Activated B cell treated with CpG ODN at 0.5 μM for 24 hours (primary cell): ENCODE data around the gene SNTB2. TPM values are rescaled to one million over a fixed set of nuclear protein-coding genes. Genes with fewer than 3 reads are reported as not detected.
"Not testable (repeated sequence)": the region's sequence is repeated elsewhere in the genome, so short reads cannot be mapped to it uniquely, and the experiment has no call there.

ENCODE experiments used
- ATAC-seq: fragments of 200-7000 bp; cut with Tn5 transposase; one replicate; pipeline ENCODE4 v1.10.0; 2021; ENCODE audit warnings: low read depth, mild to moderate bottlenecking, moderate library complexity
- CTCF ChIA-PET: fragments of 350-600 bp; sonication (Branson Sonifier 250); formaldehyde crosslinking; loops from one replicate; lab custom pipeline; 2021; ENCODE audit warnings: antibody characterized with exemption; lab: Charles Lee
- POLR2A ChIA-PET: fragments of 350-600 bp; sonication (Branson Sonifier 250); formaldehyde crosslinking; loops from one replicate; lab custom pipeline; 2021; ENCODE audit warnings: antibody characterized with exemption; lab: Charles Lee
- DNase-seq: peaks from one replicate; pipeline ENCODE4 v3.0.0; 2022
- H3K27ac Mint-ChIP-seq: one replicate; pipeline ENCODE4 v1.8.0; 2020; ENCODE audit warnings: mixed read lengths
- H3K27me3 Mint-ChIP-seq: one replicate; pipeline ENCODE4 v1.8.0; 2021; ENCODE audit warnings: mixed read lengths
- H3K36me3 Mint-ChIP-seq: one replicate; pipeline ENCODE4 v1.8.0; 2021; ENCODE audit warnings: low read depth, mixed read lengths
- H3K4me1 Mint-ChIP-seq: one replicate; pipeline ENCODE4 v1.8.0; 2021; ENCODE audit warnings: mixed read lengths
- H3K4me3 Mint-ChIP-seq: one replicate; pipeline ENCODE4 v1.8.0; 2020; ENCODE audit warnings: mild to moderate bottlenecking, mixed read lengths
- H3K9me3 Mint-ChIP-seq: one replicate; pipeline ENCODE4 v1.8.0; 2020; ENCODE audit warnings: mixed read lengths
- CTCF ChIP-seq: fragments of 200-600 bp; IDR thresholded peaks from one replicate; pipeline ENCODE4 v1.8.0; 2022; ENCODE audit warnings: antibody characterized with exemption, mild to moderate bottlenecking
- intact Hi-C: fragments of 100-400 bp; cut with micrococcal nuclease; formaldehyde crosslinking; loops from one replicate; pipeline ENCODE4 v1.15.1; 2024
- total RNA-seq: library from RNA; stranded (reverse); gene quantifications from 2 replicates; pipeline ENCODE4 v1.2.3, GENCODE V29; 2022

The SNTB2 gene
- total RNA-seq, 1 donor from 2014 or later, result 7.7 TPM

- no peak for TF ChIP-seq CTCF
- intact Hi-C loops, result no loop called here
- no peaks in the 10 kb centered on the region for H3K9me3 Mint-ChIP-seq
- no peaks in the 10 kb centered on the region for H3K4me1 Mint-ChIP-seq
- H3K27me3 Mint-ChIP-seq, result no peaks in the 10 kb centered on the region
- H3K36me3 Mint-ChIP-seq, result peaks cover 7% of the 10 kb centered on the region
- ATAC-seq (no peak), DNase-seq (no peak)
- no peak overlapping the region for H3K27ac Mint-ChIP-seq
- H3K4me3 Mint-ChIP-seq, result no peak overlapping the region
- CTCF ChIA-PET, result no interaction called here
- POLR2A ChIA-PET, result no interaction called here
Observed at GRCh38 chr16:69243479-69243878, 56.5 kb downstream of the SNTB2 start.

- H3K27ac Mint-ChIP-seq, result no peak overlapping the region
- POLR2A ChIA-PET, result interaction anchor here (0.6 kb wide), 1 partner anchor 34 kb away, joined by 9 read pairs; no protein-coding TSS in a partner anchor
Observed at GRCh38 chr16:69244336-69244735, 57.4 kb downstream of the SNTB2 start.

GRCh38 chr16:69250081-69250480, 63.1 kb downstream of the SNTB2 start:
- ChIA-PET CTCF (no interaction called here), POLR2A (interaction anchor here (0.6 kb wide), 1 partner anchor 19 kb away, joined by 5 read pairs; no protein-coding TSS in a partner anchor)
- intact Hi-C loops, result no loop called here
- DNase-seq (no peak), ATAC-seq (no peak)
- peaks cover 14% of the 10 kb centered on the region for H3K36me3 Mint-ChIP-seq
- H3K27me3 Mint-ChIP-seq, result no peaks in the 10 kb centered on the region
- no peaks in the 10 kb centered on the region for H3K4me1 Mint-ChIP-seq
- H3K9me3 Mint-ChIP-seq, result no peaks in the 10 kb centered on the region
- no peak overlapping the region for H3K4me3 Mint-ChIP-seq
- TF ChIP-seq CTCF, result no peak
- no peak overlapping the region for H3K27ac Mint-ChIP-seq

More at GRCh38 chr16:69244336-69244735, 57.4 kb downstream of the SNTB2 start:
- DNase-seq, result no peak
- intact Hi-C loops, result no loop called here
- peaks cover 9% of the 10 kb centered on the region for H3K36me3 Mint-ChIP-seq
- no peak overlapping the region for H3K4me3 Mint-ChIP-seq
- no peaks in the 10 kb centered on the region for H3K27me3 Mint-ChIP-seq
- no peak for TF ChIP-seq CTCF
- no peaks in the 10 kb centered on the region for H3K9me3 Mint-ChIP-seq
- CTCF ChIA-PET, result no interaction called here
- no peak for ATAC-seq
- no peaks in the 10 kb centered on the region for H3K4me1 Mint-ChIP-seq

GRCh38 chr16:69253870-69254341, 66.9 kb downstream of the SNTB2 start:
- intact Hi-C loops, result no loop called here
- Mint-ChIP-seq H3K27ac (no peak overlapping the region), H3K27me3 (no peaks in the 10 kb centered on the region), H3K4me3 (no peak overlapping the region), H3K36me3 (peaks cover 8% of the 10 kb centered on the region), H3K4me1 (peaks cover 3% of the 10 kb centered on the region), H3K9me3 (no peaks in the 10 kb centered on the region)
- TF ChIP-seq CTCF, result no peak
- ChIA-PET CTCF (no interaction called here), POLR2A (no interaction called here)
- ATAC-seq (no peak), DNase-seq (no peak)

- ATAC-seq, H3K9me3 Mint-ChIP-seq, H3K4me1 Mint-ChIP-seq, H3K27ac Mint-ChIP-seq, DNase-seq, H3K4me3 Mint-ChIP-seq, H3K27me3 Mint-ChIP-seq, CTCF ChIA-PET, intact Hi-C loops: not testable (repeated sequence)
- POLR2A ChIA-PET, result interaction anchor here (0.6 to 1.2 kb wide), 4 partner anchors 26 to 109 kb away, joined by 3 to 14 read pairs (median 3); partner anchors contain the start of gene SNTB2
- peaks cover 12% of the 10 kb centered on the region for H3K36me3 Mint-ChIP-seq
Observed at GRCh38 chr16:69259428-69259764, 72.4 kb downstream of the SNTB2 start.

- Mint-ChIP-seq H3K36me3 (peaks cover 12% of the 10 kb centered on the region), H3K4me3 (no peak overlapping the region), H3K4me1 (peaks cover 7% of the 10 kb centered on the region), H3K27ac (no peak overlapping the region), H3K27me3 (no peaks in the 10 kb centered on the region), H3K9me3 (no peaks in the 10 kb centered on the region)
- ATAC-seq, result no peak
- no peak for DNase-seq
- intact Hi-C loops, result no loop called here
- no peak for TF ChIP-seq CTCF
- POLR2A ChIA-PET, result interaction anchor here (0.6 kb wide), 1 partner anchor 12 kb away, joined by 7 read pairs; no protein-coding TSS in a partner anchor
- CTCF ChIA-PET, result no interaction called here
Observed at GRCh38 chr16:69260019-69260418, 73.1 kb downstream of the SNTB2 start.
